Memory B cell (primary cell): ENCODE data around the gene FRS3.

Source experiments
- ATAC-seq: fragments of 150-1000 bp; cut with Tn5 transposase; 2 replicates; pipeline ENCODE4 v1.10.0; 2021; ENCODE audit warnings: low read depth, mild to moderate bottlenecking, moderate library complexity
- DNase-seq, 2 donors: peaks; one replicate each; pipeline ENCODE4 v3.0.0; 2022; ENCODE audit warnings: low spot score in 2 of 2
- H3K27ac Mint-ChIP-seq: one replicate; pipeline ENCODE4 v1.8.0; 2022; ENCODE audit warnings: mild to moderate bottlenecking, moderate library complexity, mixed read lengths
- H3K27me3 Mint-ChIP-seq: one replicate; pipeline ENCODE4 v1.8.0; 2022; ENCODE audit warnings: mixed read lengths
- H3K36me3 Mint-ChIP-seq: one replicate; pipeline ENCODE4 v1.8.0; 2022; ENCODE audit warnings: mild to moderate bottlenecking, mixed read lengths
- H3K4me1 Mint-ChIP-seq: one replicate; pipeline ENCODE4 v1.8.0; 2022; ENCODE audit warnings: mixed read lengths
- H3K4me3 Mint-ChIP-seq: one replicate; pipeline ENCODE4 v1.8.0; 2022; ENCODE audit warnings: mild to moderate bottlenecking, moderate library complexity, mixed read lengths
- H3K9me3 Mint-ChIP-seq: one replicate; pipeline ENCODE4 v1.8.0; 2022; ENCODE audit warnings: mixed read lengths

The FRS3 gene

DNA sequence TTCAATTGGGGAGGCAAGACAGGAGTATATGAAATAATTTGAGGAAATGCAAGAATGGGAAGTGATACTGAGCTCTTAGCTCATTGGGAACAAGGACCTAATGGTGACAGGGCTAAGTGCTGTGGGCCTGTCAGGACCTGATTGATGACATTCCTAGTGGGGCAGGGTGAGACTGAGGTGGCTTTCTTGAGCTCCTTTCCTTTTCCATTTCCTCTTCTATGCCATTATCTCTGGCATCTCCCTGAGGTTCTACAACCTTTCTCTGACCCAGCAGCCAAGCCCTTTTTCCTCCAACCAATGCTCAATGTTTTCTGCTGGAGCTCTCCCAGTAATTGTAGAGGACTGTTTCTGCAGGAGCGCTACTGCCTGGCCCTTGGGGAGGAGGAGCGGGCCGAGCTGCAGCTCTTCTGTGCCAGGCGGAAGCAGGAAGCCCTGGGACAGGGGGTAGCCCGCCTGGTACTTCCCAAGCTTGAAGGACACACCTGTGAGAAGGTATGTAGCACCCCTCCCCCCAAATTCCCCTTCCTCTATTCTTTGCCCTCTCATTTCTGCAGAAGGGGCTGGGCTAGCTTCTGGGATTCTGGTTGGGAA lies 5.0 kb upstream of the FRS3 start:
- ATAC-seq = no peak
- Mint-ChIP-seq H3K27ac (no peak overlapping the region), H3K9me3 (no peaks in the 10 kb centered on the region), H3K27me3 (no peaks in the 10 kb centered on the region), H3K4me1 (peaks cover 25% of the 10 kb centered on the region), H3K36me3 (no peaks in the 10 kb centered on the region), H3K4me3 (peak overlapping the region; percentile 2)
- DNase-seq = no peak

- no peak for DNase-seq
- Mint-ChIP-seq H3K27ac (no peak overlapping the region), H3K27me3 (no peaks in the 10 kb centered on the region), H3K36me3 (no peaks in the 10 kb centered on the region), H3K4me1 (peaks cover 27% of the 10 kb centered on the region), H3K4me3 (no peak overlapping the region), H3K9me3 (no peaks in the 10 kb centered on the region)
- ATAC-seq = no peak
Measured at GRCh38 chr6:41783106-41783780, 3.5 kb upstream of the FRS3 start.

GRCh38 chr6:41781366-41781730 lies 1.6 kb upstream of the FRS3 start:
- ATAC-seq (no peak), DNase-seq (no peak)
- peaks cover 27% of the 10 kb centered on the region for H3K4me1 Mint-ChIP-seq
- H3K4me3 Mint-ChIP-seq = peak overlapping the region; percentile 68
- H3K9me3 Mint-ChIP-seq = no peaks in the 10 kb centered on the region
- no peaks in the 10 kb centered on the region for H3K27me3 Mint-ChIP-seq
- H3K36me3 Mint-ChIP-seq = no peaks in the 10 kb centered on the region
- H3K27ac Mint-ChIP-seq = no peak overlapping the region

DNA sequence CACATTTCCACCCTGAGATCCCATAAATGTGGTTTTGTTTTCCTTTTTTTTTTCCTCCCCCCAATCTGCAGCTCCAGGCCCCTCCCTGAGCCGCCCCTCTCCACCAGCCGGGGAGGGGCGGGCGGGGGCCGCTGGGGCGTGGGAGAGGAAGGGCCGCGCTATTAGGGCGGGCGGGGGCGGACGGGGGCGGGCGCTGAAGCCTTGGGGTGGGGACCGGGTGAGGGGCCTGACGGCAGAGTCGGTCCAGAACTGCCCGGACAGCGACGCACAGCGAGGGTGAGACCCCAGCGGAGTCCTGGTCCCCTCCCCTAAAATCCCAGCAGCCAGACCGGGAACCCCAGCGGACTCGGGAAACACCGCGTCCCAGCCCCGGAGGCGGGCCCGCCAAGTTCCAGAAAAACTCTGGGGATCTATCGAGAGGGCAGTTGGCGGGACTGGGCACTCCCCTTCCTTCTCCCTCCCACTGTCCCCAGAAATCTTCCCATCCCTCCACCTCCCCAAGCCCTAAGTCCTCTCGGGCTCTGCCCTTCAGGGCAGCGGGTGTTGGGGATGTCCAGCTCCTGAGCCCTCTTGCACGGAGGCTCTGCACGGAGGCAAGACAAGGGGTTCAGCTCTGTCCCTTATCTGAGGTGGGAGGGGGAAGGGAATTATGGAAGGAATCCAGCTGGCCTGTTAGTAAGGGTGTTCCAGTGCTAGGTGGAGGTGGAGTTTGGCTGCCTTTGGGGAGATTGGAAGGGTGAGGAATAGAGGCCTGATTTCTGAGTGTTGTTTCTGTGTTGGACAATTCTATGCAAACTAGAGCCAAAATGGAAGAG lies 1.1 kb upstream of the FRS3 start, which contains the start of gene PRICKLE4:
Gene PRICKLE4 (plus strand): TSS at position 232 of the 815 bp plus-strand sequence. CDS start 2,692 bp downstream, outside the sequence.
- Mint-ChIP-seq H3K9me3 (no peaks in the 10 kb centered on the region), H3K27ac (peak within 1 kb of the TSS; percentile 56), H3K36me3 (no peaks in the 10 kb centered on the region), H3K27me3 (no peaks in the 10 kb centered on the region), H3K4me1 (peaks cover 24% of the 10 kb centered on the region), H3K4me3 (peak within 1 kb of the TSS; percentile 93)
- DNase-seq = no peak
- ATAC-seq = no peak

DNA sequence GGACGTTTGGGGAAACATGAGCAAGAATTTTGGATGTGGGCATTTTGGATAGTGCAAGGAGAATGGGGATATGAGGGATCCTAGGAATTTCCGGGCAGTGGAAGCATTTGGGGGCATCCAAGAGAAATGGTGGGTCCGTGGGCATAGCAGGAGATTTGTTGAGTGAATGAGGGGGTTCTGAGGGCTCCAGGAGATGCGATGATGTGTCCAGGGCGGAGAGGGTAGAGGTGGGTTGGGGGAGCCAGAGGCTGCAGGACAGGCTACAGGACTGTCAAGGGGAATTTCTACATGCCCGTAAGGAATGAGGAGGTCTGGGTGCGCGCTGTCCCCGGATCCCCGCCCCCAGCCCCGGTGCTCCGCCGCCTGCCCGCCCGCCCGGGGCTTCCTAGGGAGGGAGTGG lies 364 bp downstream of the FRS3 start:
- Mint-ChIP-seq H3K27ac (no peak overlapping the region), H3K9me3 (no peaks in the 10 kb centered on the region), H3K4me3 (peak overlapping the region; percentile 90), H3K4me1 (peaks cover 16% of the 10 kb centered on the region), H3K36me3 (peaks cover 9% of the 10 kb centered on the region), H3K27me3 (no peaks in the 10 kb centered on the region)
- ATAC-seq (no peak), DNase-seq (no peak)

- ATAC-seq (no peak), DNase-seq (no peak)
- no peaks in the 10 kb centered on the region for H3K9me3 Mint-ChIP-seq
- H3K36me3 Mint-ChIP-seq = peaks cover 11% of the 10 kb centered on the region
- H3K27ac Mint-ChIP-seq = no peak overlapping the region
- no peaks in the 10 kb centered on the region for H3K27me3 Mint-ChIP-seq
- H3K4me1 Mint-ChIP-seq = peaks cover 16% of the 10 kb centered on the region
- H3K4me3 Mint-ChIP-seq = peak overlapping the region; percentile 90
Measured at GRCh38 chr6:41778895-41779294, 805 bp downstream of the FRS3 start.

GRCh38 chr6:41777551-41778285 lies 2.0 kb downstream of the FRS3 start:
- Mint-ChIP-seq H3K4me1 (peaks cover 16% of the 10 kb centered on the region), H3K27me3 (no peaks in the 10 kb centered on the region), H3K4me3 (no peak overlapping the region), H3K27ac (no peak overlapping the region), H3K9me3 (no peaks in the 10 kb centered on the region), H3K36me3 (peaks cover 13% of the 10 kb centered on the region)
- DNase-seq (no peak), ATAC-seq (no peak)

DNA sequence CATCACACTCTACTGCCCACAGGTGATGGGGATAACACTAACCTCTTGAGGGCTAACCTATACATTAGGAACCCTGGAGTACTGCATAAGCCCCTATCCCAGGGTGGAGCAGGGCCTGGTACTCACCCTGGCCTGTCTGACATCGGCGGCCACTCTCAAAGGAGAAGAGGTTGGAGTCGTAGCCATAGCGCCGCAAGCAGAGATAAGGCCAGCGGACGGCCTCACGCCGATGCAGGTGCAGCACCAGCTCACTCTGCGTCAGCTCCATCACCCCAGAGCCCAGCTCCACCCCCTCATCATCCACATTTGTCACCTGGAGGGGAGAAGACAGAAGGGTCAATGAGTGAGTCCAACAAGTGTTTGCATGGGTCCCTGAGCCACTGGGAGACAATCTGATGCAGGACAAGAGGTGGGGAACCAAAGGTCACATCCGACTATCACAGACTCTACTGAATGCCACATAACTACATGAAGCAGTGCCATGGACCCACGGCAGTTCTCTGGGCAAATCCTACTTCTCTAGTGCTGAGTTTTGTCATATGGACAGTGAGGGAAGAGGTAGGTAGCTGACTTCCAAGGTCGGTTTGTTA lies 4.3 kb downstream of the FRS3 start:
- ATAC-seq (no peak), DNase-seq (no peak)
- no peaks in the 10 kb centered on the region for H3K9me3 Mint-ChIP-seq
- H3K27me3 Mint-ChIP-seq = no peaks in the 10 kb centered on the region
- no peak overlapping the region for H3K27ac Mint-ChIP-seq
- peaks cover 10% of the 10 kb centered on the region for H3K4me1 Mint-ChIP-seq
- H3K36me3 Mint-ChIP-seq = peaks cover 18% of the 10 kb centered on the region
- H3K4me3 Mint-ChIP-seq = no peak overlapping the region

- DNase-seq (no peak), ATAC-seq (no peak)
- Mint-ChIP-seq H3K27ac (no peak overlapping the region), H3K4me3 (no peak overlapping the region), H3K9me3 (no peaks in the 10 kb centered on the region), H3K36me3 (peaks cover 22% of the 10 kb centered on the region), H3K4me1 (peaks cover 7% of the 10 kb centered on the region), H3K27me3 (no peaks in the 10 kb centered on the region)
Measured at GRCh38 chr6:41774841-41775240, 4.9 kb downstream of the FRS3 start.

- Mint-ChIP-seq H3K27ac (no peak overlapping the region), H3K36me3 (peaks cover 22% of the 10 kb centered on the region), H3K27me3 (no peaks in the 10 kb centered on the region), H3K4me3 (no peak overlapping the region), H3K4me1 (no peaks in the 10 kb centered on the region), H3K9me3 (no peaks in the 10 kb centered on the region)
- no peak for DNase-seq
- no peak for ATAC-seq
Measured at GRCh38 chr6:41771058-41771983, 8.4 kb downstream of the FRS3 start.

DNA sequence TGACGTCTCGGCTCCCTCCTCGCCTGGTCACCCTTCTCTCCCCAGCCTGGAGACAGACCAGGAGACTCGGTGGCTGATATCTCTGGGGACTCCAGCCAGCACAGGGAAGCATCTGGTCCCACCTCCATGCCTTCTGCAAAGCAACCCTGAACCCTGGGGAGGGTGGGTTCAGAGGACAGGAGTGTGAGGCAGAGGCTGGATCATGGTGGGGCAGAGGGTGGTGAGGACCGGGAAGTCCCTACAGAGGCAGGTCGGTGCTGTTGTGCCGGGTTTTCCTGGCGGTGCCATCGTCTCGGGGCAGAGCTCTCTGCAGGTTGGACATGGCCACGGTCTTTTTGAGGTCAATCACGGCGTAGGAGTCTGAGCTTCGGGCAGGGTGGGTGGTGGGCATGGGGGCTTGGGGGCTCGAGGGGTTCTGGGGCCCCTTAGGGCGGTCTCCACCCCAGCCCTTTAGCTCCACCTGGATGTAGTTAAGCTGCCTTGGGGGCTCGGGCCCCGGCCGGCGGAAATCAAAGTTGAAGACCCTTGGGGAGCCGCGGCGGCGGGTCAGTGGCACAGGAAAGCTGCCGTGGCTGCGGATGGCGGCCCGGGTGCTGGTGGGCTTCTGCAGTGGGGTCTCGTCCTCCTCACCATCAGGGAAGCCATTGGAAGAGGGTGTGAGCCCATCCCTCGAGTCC lies 9.2 kb downstream of the FRS3 start:
- H3K9me3 Mint-ChIP-seq = no peaks in the 10 kb centered on the region
- peaks cover 22% of the 10 kb centered on the region for H3K36me3 Mint-ChIP-seq
- no peak for ATAC-seq
- no peak overlapping the region for H3K27ac Mint-ChIP-seq
- H3K4me1 Mint-ChIP-seq = no peaks in the 10 kb centered on the region
- no peaks in the 10 kb centered on the region for H3K27me3 Mint-ChIP-seq
- DNase-seq = no peak
- no peak overlapping the region for H3K4me3 Mint-ChIP-seq

GRCh38 chr6:41769376-41769775 lies 10.3 kb downstream of the FRS3 start:
- Mint-ChIP-seq H3K27ac (no peak overlapping the region), H3K4me3 (no peak overlapping the region), H3K9me3 (no peaks in the 10 kb centered on the region), H3K27me3 (no peaks in the 10 kb centered on the region), H3K4me1 (no peaks in the 10 kb centered on the region), H3K36me3 (peaks cover 13% of the 10 kb centered on the region)
- ATAC-seq = no peak
- no peak for DNase-seq
